Measurements from ENCODE around the gene SLC6A11.

DNA sequence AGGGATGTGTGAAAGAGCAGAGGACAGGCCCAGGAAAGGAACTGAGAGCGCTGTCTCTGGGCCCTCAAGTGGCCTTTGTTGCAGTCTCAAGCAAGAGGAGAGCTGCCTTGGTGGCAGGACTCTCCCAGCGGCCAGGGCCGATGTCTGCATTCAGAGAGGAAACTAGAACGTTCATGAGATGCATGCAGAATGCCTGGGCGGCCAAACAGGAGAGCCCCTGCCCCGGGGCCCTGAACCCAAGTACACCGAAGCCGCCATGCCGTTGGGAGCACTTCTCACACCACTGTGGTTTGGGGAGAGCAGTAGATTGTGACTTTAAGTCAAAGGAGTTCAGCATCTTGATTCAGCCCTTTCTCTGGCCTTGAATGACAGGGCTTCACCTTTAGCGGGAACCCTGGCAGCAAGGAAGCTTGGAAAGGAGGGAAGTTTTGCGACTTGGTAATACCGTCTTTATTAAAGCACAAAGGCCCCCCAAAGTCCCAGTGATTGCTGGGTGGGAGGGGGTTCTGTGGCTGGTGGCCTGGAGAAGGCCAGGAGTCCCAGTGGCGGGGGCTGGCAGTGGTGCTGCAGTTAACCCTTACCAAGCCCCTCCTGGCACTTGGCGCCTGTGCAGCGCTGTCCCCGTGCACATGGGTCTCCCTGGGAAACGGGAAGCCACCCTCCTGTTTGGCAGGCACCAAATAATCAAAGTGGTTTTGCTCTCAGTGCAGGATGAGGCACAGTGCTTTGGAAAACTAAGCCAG lies 36.2 kb downstream of the SLC6A11 start:
- TF ChIP-seq EZH2 (IDR thresholded peaks at IDR 0.05; ENCODE audit: borderline replicate concordance, insufficient read depth, low read depth, low read length, poor library complexity, severe bottlenecking): no peak
- TF ChIP-seq, protein P1, sequence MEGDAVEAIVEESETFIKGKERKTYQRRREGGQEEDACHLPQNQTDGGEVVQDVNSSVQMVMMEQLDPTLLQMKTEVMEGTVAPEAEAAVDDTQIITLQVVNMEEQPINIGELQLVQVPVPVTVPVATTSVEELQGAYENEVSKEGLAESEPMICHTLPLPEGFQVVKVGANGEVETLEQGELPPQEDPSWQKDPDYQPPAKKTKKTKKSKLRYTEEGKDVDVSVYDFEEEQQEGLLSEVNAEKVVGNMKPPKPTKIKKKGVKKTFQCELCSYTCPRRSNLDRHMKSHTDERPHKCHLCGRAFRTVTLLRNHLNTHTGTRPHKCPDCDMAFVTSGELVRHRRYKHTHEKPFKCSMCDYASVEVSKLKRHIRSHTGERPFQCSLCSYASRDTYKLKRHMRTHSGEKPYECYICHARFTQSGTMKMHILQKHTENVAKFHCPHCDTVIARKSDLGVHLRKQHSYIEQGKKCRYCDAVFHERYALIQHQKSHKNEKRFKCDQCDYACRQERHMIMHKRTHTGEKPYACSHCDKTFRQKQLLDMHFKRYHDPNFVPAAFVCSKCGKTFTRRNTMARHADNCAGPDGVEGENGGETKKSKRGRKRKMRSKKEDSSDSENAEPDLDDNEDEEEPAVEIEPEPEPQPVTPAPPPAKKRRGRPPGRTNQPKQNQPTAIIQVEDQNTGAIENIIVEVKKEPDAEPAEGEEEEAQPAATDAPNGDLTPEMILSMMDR (IDR thresholded peaks at IDR 0.05): no peak

Data from B cell (primary cell).